Measurements from ENCODE around the gene TENT5A. TPM values are rescaled to one million over a fixed set of nuclear protein-coding genes. Genes with fewer than 3 reads are reported as not detected.

The TENT5A gene
- total RNA-seq, 1 experiment from 2014 or later = 2.0 TPM

DNA sequence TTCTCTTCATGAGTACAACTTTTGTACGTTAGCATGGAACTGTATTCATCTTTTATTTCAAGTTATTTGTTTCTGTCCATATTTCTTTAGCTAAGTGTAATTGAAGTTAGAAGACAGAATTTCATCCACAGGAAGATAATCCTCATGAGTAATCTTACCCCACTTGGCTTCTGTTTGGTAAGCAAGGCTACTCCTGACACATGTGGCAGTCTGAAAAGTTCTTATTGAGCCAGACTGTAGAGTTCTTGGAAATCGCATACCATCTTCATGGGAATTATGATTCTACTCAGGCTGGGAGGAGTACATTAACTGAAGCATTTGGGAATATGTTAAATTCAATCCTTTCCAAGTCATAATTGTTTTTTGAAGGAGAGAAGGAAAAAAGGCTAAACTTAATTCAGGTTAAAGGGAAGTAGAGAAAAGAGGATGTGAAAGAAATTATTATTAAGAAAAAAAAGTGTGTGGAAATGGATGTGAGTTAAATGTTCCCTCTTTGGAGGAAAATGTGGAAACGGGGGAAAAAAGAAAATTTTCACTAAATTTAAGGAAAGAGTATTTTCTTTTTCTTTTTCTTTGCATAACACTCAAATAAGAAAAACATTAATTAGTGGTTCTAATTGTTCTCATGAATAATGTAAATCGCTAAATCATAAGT, 41.5 kb upstream of the TENT5A start:
- Histone ChIP-seq H3K4me3 (no peak overlapping the region), H3K9me3 (ENCODE audit: insufficient read depth, low read depth) (no peaks in the 10 kb centered on the region), H3K27ac (no peak overlapping the region), H3K4me2 (no peak overlapping the region), H3K79me2 (ENCODE audit: low read depth) (no peaks in the 10 kb centered on the region), H3K9me2 (ENCODE audit: insufficient read depth) (no peaks in the 10 kb centered on the region), H3K36me3 (ENCODE audit: low read depth) (no peaks in the 10 kb centered on the region), H4K20me1 (ENCODE audit: insufficient read depth) (no peaks in the 10 kb centered on the region), H3K4me1 (replicated peaks; ENCODE audit: insufficient read depth) (no peaks in the 10 kb centered on the region), H3F3A (ENCODE audit: insufficient read depth, low read depth) (no peaks in the 10 kb centered on the region), H3K27me3 (ENCODE audit: insufficient read depth, low read depth) (no peaks in the 10 kb centered on the region), H2AFZ (no peak overlapping the region)
- no peak for TF ChIP-seq EZH2 (IDR thresholded peaks at IDR 0.05; ENCODE audit: low read depth)
- TF ChIP-seq, protein P1, sequence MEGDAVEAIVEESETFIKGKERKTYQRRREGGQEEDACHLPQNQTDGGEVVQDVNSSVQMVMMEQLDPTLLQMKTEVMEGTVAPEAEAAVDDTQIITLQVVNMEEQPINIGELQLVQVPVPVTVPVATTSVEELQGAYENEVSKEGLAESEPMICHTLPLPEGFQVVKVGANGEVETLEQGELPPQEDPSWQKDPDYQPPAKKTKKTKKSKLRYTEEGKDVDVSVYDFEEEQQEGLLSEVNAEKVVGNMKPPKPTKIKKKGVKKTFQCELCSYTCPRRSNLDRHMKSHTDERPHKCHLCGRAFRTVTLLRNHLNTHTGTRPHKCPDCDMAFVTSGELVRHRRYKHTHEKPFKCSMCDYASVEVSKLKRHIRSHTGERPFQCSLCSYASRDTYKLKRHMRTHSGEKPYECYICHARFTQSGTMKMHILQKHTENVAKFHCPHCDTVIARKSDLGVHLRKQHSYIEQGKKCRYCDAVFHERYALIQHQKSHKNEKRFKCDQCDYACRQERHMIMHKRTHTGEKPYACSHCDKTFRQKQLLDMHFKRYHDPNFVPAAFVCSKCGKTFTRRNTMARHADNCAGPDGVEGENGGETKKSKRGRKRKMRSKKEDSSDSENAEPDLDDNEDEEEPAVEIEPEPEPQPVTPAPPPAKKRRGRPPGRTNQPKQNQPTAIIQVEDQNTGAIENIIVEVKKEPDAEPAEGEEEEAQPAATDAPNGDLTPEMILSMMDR (conservative IDR thresholded peaks at IDR 0.05) = no peak
- ChIA-PET CTCF (no interaction called here), POLR2A (ENCODE audit: unreplicated experiment) (no interaction called here)
- intact Hi-C loops (cut with micrococcal nuclease; ENCODE audit: unreplicated experiment) = no loop called here
- BruUV-seq (replicated peaks) = no TSS peak
- no peak for DNase-seq

DNA sequence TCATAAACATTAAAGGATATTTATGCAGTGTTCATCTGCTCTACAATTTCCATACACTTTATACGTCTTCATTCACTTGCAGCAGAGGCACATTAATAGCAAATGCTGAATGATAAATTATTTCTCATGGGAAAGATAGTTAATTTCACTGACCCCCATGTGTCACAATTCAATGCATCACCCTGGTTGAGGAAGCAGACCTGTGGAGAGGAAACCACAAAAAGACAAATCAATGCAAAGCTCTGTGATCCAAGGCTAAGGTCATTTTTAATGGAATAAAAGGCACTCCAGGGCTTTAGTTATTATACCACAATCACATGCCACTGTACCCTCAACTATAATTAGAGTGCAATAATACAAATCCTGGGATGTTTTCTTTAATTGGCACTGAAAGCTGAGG, 40.3 kb upstream of the TENT5A start:
- Histone ChIP-seq H2AFZ (no peak overlapping the region), H4K20me1 (ENCODE audit: insufficient read depth) (no peaks in the 10 kb centered on the region), H3K4me1 (replicated peaks; ENCODE audit: insufficient read depth) (peaks cover 6% of the 10 kb centered on the region), H3K79me2 (ENCODE audit: low read depth) (no peaks in the 10 kb centered on the region), H3K4me2 (no peak overlapping the region), H3K9me2 (ENCODE audit: insufficient read depth) (no peaks in the 10 kb centered on the region), H3K4me3 (no peak overlapping the region), H3F3A (ENCODE audit: insufficient read depth, low read depth) (no peaks in the 10 kb centered on the region), H3K36me3 (ENCODE audit: low read depth) (no peaks in the 10 kb centered on the region), H3K27me3 (ENCODE audit: insufficient read depth, low read depth) (no peaks in the 10 kb centered on the region), H3K9me3 (ENCODE audit: insufficient read depth, low read depth) (no peaks in the 10 kb centered on the region), H3K27ac (no peak overlapping the region)
- DNase-seq = no peak
- no TSS peak for BruUV-seq (replicated peaks)
- TF ChIP-seq, protein P1 (conservative IDR thresholded peaks at IDR 0.05) = no peak
- no peak for TF ChIP-seq EZH2 (IDR thresholded peaks at IDR 0.05; ENCODE audit: low read depth)
- ChIA-PET POLR2A (ENCODE audit: unreplicated experiment) (no interaction called here), CTCF (no interaction called here)
- intact Hi-C loops (cut with micrococcal nuclease; ENCODE audit: unreplicated experiment) = no loop called here

DNA sequence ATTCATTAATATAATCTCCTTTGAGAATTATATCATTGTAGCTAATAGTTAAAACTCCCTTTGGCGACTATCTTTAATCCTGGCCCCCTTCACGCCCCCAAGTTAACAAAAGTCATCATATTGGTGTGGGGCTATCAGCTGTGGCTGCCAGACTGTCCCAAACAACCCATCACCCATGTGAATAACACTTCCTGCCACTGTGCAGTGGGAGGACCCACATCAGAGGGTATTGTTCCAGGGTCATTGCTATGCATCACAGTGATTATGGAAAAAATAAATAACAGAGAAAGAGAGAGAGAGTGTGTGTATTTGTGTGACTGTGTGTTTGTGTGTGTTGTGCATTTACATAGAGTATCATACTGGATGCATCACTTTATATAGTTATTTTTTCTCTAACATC, 39.3 kb upstream of the TENT5A start:
- Histone ChIP-seq H3K4me3 (no peak overlapping the region), H3K79me2 (ENCODE audit: low read depth) (no peaks in the 10 kb centered on the region), H3K9me2 (ENCODE audit: insufficient read depth) (no peaks in the 10 kb centered on the region), H4K20me1 (ENCODE audit: insufficient read depth) (no peaks in the 10 kb centered on the region), H3K4me2 (no peak overlapping the region), H3K27ac (no peak overlapping the region), H3K36me3 (ENCODE audit: low read depth) (no peaks in the 10 kb centered on the region), H3K9me3 (ENCODE audit: insufficient read depth, low read depth) (no peaks in the 10 kb centered on the region), H3K4me1 (replicated peaks; ENCODE audit: insufficient read depth) (peaks cover 15% of the 10 kb centered on the region), H2AFZ (no peak overlapping the region), H3K27me3 (ENCODE audit: insufficient read depth, low read depth) (no peaks in the 10 kb centered on the region), H3F3A (ENCODE audit: insufficient read depth, low read depth) (no peaks in the 10 kb centered on the region)
- POLR2A ChIA-PET (ENCODE audit: unreplicated experiment) = no interaction called here
- no peak for DNase-seq
- BruUV-seq (replicated peaks) = no TSS peak
- TF ChIP-seq, protein P1 (conservative IDR thresholded peaks at IDR 0.05) = no peak
- TF ChIP-seq EZH2 (IDR thresholded peaks at IDR 0.05; ENCODE audit: low read depth) = no peak
- intact Hi-C loops (cut with micrococcal nuclease; ENCODE audit: unreplicated experiment) = no loop called here
- CTCF ChIA-PET = no interaction called here

Measured in PC-9 (cell line).